ENCODE measurements around the gene ENPP5.

DNA sequence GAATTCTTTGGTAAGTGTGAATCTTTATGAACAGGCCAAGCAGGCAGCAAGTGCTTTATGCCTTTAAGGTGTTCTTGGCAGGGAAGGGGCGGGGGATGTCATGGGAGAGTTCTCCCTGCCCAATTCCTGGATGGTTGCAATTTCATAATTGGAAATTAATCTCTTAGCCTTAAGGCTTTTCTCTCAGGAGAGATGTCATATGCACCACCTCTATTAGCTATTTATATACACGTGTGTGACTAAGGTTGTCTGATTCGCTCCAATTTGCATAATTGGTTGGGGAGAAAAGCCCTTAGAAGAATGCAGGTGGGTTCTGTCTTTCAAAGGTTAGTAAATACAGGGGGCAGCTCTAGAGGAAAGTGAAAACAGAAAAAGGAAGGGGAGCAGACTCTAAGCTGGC lies 5.2 kb upstream of the ENPP5 start:
- TF ChIP-seq, protein P1, sequence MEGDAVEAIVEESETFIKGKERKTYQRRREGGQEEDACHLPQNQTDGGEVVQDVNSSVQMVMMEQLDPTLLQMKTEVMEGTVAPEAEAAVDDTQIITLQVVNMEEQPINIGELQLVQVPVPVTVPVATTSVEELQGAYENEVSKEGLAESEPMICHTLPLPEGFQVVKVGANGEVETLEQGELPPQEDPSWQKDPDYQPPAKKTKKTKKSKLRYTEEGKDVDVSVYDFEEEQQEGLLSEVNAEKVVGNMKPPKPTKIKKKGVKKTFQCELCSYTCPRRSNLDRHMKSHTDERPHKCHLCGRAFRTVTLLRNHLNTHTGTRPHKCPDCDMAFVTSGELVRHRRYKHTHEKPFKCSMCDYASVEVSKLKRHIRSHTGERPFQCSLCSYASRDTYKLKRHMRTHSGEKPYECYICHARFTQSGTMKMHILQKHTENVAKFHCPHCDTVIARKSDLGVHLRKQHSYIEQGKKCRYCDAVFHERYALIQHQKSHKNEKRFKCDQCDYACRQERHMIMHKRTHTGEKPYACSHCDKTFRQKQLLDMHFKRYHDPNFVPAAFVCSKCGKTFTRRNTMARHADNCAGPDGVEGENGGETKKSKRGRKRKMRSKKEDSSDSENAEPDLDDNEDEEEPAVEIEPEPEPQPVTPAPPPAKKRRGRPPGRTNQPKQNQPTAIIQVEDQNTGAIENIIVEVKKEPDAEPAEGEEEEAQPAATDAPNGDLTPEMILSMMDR (IDR thresholded peaks at IDR 0.05), result no peak
- no peak for TF ChIP-seq POLR2A (IDR thresholded peaks at IDR 0.05)

Measured in uterus (tissue), 2 donors.